Activated naive CD4-positive, alpha-beta T cell treated with Interleukin-2 at 50 U/mL for 16 hours (primary cell): Measurements from ENCODE around the gene PPP1R11.
"Not testable (repeated sequence)": the region's sequence is repeated elsewhere in the genome, so short reads cannot be mapped to it uniquely, and the experiment has no call there.

Experiments
- DNase-seq: peaks from one replicate; pipeline ENCODE4 v3.0.0-alpha.2; 2020

The PPP1R11 gene

GRCh38 chr6:30066577-30067459 is at the start of gene PPP1R11:
TSS of gene PPP1R11 (plus strand) at chr6:30067198. CDS start at chr6:30067411, 213 bp downstream.
- DNase-seq, result peak; percentile 99

DNA sequence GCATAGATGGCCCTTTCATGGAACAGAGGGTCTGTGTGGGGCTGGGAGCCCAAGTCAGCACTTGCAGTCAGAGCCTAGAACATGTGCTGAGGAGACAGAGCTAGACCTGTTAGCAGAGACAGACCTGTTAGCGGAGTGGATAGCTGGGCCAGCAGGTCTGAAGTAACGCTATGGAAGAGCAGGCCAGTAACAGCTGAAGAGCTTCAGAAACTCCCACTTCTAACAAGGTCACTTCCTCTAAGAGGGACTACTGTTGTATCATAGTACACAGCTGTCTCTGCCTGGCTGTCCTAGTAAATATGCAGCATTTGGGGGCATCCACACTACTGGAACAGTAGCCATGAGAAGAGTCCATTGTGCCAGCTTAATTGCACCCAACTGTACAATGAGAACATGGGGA is 47.2 kb upstream of the PPP1R11 start:
- DNase-seq, result no peak

- DNase-seq, result no peak
These were observed 46.4 kb upstream of the PPP1R11 start for GRCh38 chr6:30020626-30021025.

DNA sequence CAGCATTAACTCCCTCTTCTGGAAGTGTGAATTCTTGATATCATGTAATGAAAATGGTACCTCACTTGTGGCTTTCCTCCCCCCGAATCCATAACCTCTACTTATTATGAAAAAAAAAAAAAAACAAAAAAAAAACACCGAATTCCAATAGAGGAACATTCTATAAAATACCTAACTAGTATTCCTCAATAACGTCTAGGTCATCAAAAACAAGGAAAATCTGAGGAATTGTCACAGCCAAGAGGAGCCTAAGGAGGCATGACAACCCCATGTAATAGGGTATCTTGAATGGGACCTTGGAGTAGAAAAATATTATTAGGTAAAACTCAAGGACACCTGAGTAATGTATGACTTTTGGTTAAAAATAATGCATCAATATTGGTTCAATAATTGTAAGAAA is 44.8 kb upstream of the PPP1R11 start:
- DNase-seq, result no peak

- not testable (repeated sequence) for DNase-seq
These were observed 44.3 kb upstream of the PPP1R11 start for GRCh38 chr6:30022712-30023111.

DNA sequence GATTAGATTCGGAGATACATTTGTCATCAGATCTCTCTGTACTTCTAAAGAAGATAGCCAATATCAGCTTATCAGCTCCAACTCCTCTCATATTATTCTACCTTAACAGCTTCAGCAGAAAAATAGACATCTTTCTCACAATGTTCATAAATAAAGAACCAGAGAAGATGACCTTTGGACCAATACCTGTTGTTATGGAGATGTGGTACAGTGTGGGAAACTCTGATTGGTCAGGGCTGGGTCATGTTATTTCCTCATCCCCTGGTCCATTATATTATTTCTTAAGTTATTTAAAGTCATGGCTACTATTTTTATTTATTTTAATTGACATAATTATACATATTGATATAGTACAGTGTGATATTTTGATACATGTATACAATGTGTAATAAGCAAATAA is 41.8 kb upstream of the PPP1R11 start:
- no peak for DNase-seq

DNA sequence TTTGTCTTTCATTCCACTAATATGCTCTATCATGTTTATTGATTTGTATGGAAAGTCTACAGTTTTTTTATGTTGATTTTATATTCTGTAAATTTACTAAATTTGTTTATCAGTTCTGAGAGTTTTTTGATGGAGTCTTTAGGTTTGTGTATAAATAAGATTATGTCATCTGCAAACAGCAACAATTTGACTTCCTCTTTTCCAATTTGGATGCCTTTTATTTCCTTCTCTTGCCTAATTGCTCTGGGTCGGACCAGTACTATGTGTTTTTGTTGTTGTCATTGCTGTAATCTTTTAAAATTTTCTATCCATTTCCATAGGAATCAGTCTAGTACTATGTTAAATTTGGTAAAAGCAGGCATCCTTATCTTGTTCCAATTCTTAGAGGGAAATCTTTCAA is 37.4 kb upstream of the PPP1R11 start:
- DNase-seq, result no peak

- no peak for DNase-seq
These were observed 35.6 kb upstream of the PPP1R11 start for GRCh38 chr6:30031381-30031780.

GRCh38 chr6:30033440-30033839 is 33.6 kb upstream of the PPP1R11 start:
- DNase-seq, result not testable (repeated sequence)

DNA sequence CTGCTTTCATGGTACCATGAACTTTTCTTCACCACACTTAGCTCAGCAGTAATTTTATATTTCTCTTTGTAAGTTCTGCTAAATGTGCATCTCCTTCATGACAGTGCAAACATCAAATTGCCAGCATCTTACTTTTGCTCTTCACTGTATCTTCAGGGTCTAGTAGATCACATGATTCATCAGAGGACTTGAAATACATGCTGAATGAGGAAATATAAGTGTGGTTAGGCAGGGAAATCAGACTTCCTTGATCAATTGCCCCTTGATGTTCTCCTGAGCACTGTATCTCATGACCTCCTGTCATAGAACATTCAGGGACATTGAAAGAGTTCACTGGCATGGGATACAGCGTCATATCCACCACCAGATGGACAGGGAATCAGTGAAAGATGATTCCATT is 31.2 kb upstream of the PPP1R11 start:
- DNase-seq, result no peak

DNA sequence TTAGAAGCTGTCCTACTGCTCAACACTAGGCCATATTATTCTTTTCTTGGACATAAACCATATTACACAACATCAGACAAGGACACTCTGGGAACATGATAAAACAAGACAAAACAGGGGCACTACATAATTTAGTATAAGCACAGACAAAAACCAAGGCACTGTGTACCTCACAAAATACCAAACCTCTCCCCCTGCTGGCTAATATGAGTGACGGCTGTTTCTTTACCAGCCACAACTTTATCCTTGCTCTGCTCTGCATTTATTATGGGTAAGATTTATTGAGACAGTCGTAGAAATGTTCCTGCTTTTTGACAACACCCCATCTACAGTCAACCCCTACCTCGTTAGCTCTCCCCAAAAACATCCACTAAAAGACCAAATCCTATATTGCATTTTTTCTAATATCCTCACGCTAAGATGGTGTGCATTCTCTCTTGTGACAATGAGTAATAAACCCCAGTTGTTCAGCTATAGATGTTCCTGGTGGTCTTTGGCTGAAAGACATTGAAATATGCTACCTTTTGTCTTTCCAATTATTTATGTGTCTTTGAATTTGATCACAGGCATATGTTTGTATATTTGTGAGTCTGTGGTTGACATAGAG is 29.7 kb upstream of the PPP1R11 start:
- DNase-seq, result no peak

GRCh38 chr6:30041221-30041620 is 25.8 kb upstream of the PPP1R11 start:
- DNase-seq, result no peak

GRCh38 chr6:30041821-30042220 is 25.2 kb upstream of the PPP1R11 start:
- no peak for DNase-seq

DNA sequence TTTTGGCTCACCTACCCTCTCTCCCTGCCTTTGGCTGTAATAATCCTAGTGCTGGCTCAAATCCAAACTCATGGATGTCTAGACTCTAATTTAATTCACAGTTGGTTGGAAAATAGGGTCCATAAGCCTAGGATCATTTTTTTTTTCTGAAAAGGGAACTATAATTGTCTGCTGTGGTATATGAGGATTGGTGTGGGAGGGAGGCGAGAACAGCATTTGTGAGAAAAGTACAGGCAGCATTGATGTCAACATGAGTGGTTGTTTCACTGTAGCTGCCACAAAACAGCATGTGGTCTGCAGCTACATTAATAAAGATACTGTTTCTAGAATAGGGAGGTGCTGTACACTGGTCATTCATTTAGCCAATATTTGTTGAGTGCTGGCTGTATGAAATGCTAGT is 24.5 kb upstream of the PPP1R11 start:
- DNase-seq, result no peak

DNA sequence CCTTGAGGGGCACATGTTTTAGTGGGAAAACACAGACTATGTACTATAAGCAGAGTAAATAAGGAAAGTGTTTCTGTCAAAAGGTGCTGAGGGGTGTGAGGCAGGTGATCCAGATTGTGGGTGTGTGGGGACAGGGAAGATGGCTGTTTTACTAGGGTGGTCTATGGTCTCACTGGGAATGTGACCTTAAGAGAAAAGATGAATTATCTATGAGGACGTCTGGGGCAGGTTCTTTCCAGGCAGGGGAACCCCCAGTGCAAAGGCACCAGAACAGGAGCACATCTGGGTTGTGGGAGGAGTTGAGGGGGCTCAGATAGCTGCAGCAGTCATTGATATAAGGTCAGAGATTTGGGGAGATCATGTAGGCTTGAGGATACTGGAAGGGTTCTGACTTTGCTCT is 24.1 kb upstream of the PPP1R11 start:
- no peak for DNase-seq

DNA sequence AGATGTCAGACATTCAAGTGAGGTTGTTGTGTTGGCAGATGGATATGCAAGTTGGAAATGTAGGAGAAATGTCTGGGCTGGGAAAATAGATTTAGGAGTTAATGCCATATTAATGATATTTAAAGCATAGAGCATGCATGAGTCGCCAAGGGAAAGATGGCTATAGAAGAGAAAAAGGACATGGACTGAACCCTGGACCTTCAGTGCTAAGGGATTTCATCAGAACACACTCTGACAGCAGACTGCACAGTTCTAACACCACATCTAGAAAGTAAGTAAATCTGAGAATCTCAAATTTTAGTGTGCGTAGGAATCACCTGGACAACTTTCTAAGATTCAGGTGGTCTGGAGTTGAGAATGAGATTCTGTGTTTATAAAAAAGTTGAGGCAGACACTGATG is 23.3 kb upstream of the PPP1R11 start:
- no peak for DNase-seq

DNA sequence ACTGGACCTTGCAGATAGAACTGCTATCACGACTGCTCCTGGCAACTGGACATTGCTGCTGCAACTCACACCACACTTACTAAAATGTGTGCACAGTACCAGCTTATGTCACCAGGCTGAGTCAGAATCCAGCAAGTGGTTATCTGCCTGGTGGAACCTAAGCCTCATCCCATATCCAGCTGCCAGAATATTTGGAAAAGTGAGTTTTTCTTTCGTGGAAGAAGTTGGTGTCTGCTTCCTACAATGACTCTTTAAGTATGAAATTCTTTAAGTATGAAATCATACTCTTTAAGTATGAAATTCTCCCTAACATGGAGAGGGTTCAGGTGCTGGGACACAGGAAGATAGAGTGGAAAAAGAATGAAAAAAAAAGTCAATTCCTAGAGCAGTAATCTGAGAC is 22.4 kb upstream of the PPP1R11 start:
- DNase-seq, result no peak

- DNase-seq, result no peak
These were observed 19.8 kb upstream of the PPP1R11 start for GRCh38 chr6:30047220-30047619.

DNA sequence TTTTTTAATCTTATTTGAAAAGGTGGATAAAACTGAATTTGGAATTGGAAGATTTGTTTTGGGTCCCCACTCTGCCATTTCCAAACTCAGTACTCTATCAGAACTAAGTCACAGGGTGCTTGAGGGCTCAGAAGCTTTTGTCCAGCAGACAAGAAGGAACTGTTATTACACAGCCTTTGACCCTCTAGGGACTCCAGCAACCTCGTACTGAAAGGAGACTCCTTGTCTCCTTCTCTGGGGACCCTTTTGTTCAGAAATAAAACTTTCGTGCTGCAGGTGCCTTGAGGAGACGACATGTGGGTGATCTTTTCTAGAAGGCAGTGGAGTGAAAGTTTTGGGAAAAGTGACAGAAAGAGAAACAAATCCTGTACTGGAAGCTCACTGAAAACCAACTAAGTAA is 13.3 kb upstream of the PPP1R11 start:
- no peak for DNase-seq

DNA sequence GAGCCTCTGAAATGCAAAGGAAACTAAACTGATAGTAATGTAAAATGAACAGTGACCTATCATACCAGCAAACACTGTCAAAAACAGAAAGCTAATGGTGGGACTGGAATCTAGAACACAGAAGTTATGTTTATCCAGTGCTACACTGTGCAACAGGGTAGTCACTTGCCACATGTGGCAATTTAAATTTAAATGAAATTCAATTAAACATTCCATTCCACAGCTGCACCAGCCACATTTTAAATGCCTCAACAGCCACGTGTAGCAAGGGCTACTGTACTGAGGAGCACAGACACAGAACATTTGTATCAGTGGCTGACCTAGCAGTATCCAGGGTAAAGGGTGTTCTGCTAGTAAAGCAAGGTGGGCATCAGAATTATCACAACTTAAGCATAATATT is 11.5 kb upstream of the PPP1R11 start:
- no peak for DNase-seq

GRCh38 chr6:30060606-30061091 is 6.3 kb upstream of the PPP1R11 start:
- peak; percentile 38 for DNase-seq

- DNase-seq, result peak; percentile 86
These were observed 5.7 kb upstream of the PPP1R11 start, which contains the start of gene POLR1H for GRCh38 chr6:30061092-30061857. TSS of gene POLR1H (plus strand) at chr6:30061265. CDS start at chr6:30061525, 260 bp downstream.

DNA sequence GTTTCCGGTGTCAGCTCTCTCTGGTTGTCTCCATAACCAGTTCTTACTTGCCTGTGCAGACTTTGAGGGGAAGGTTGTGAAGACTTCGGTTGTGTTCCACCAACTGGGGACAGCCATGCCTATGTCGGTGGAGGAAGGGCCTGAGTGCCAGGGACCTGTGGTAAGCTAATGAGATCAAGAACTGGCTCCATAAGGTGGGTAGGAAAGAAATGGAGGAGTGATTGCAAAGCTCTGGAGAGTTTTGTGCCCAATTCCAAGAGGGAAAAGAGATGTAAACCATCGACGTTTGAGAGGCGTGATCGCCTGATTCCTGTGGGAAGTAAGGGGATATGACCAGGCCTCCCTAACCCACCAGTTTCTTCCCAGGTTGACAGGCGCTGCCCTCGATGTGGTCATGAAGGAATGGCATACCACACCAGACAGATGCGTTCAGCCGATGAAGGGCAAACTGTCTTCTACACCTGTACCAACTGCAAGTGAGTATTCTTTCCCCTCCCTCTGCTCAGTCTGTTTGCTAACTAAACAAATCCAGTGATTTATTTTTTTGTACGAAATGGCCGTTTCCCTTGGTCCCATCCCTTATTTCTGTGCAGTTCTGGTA is 5.0 kb upstream of the PPP1R11 start:
- no peak for DNase-seq
